ENCODE measurements around the gene LAMA4.
A peak's percentile ranks its signal among the peaks of the same experiment; 100 is the strongest.

The LAMA4 gene

GRCh38 chr6:112187736-112188135 lies 66.6 kb downstream of the LAMA4 start:
- DNase-seq = no peak

GRCh38 chr6:112184951-112185350 lies 69.4 kb downstream of the LAMA4 start:
- DNase-seq = no peak

GRCh38 chr6:112183271-112183671 lies 71.1 kb downstream of the LAMA4 start:
- no peak for DNase-seq

- DNase-seq = no peak
These were observed 73.2 kb downstream of the LAMA4 start for GRCh38 chr6:112181130-112181529.

- peak; percentile 52 for DNase-seq
These were observed 74.1 kb downstream of the LAMA4 start for GRCh38 chr6:112180095-112180820.

- no peak for DNase-seq
These were observed 74.7 kb downstream of the LAMA4 start for GRCh38 chr6:112179631-112180030.

- no peak for DNase-seq
These were observed 75.5 kb downstream of the LAMA4 start for GRCh38 chr6:112178846-112179245.

- DNase-seq = no peak
These were observed 77.3 kb downstream of the LAMA4 start for GRCh38 chr6:112177092-112177491.

- DNase-seq = no peak
These were observed 78.2 kb downstream of the LAMA4 start for GRCh38 chr6:112176175-112176574.

- DNase-seq = no peak
These were observed 81.1 kb downstream of the LAMA4 start for GRCh38 chr6:112173221-112173804.

GRCh38 chr6:112172540-112172939 lies 81.8 kb downstream of the LAMA4 start:
- DNase-seq = no peak

- no peak for DNase-seq
These were observed 84.8 kb downstream of the LAMA4 start for GRCh38 chr6:112169541-112169940.

GRCh38 chr6:112163295-112164257 lies 90.8 kb downstream of the LAMA4 start:
- DNase-seq = peak; percentile 75

- no peak for DNase-seq
These were observed 93.6 kb downstream of the LAMA4 start for GRCh38 chr6:112160745-112161144.

- no peak for DNase-seq
These were observed 97.7 kb downstream of the LAMA4 start for GRCh38 chr6:112156668-112157067.

- DNase-seq = no peak
These were observed 98.5 kb downstream of the LAMA4 start for GRCh38 chr6:112155886-112156285.

GRCh38 chr6:112154711-112155110 lies 99.7 kb downstream of the LAMA4 start:
- no peak for DNase-seq

GRCh38 chr6:112153926-112154607 lies 100.3 kb downstream of the LAMA4 start:
- no peak for DNase-seq

- no peak for DNase-seq
These were observed 104.0 kb downstream of the LAMA4 start for GRCh38 chr6:112150363-112150762.

GRCh38 chr6:112149719-112150263 lies 104.6 kb downstream of the LAMA4 start:
- DNase-seq = no peak

GRCh38 chr6:112149236-112149635 lies 105.1 kb downstream of the LAMA4 start:
- DNase-seq = no peak

GRCh38 chr6:112148103-112148502 lies 106.3 kb downstream of the LAMA4 start:
- no peak for DNase-seq
